GM03348 (cell line): ENCODE measurements around the gene GRM8.
"Not testable (repeated sequence)": the region's sequence is repeated elsewhere in the genome, so short reads cannot be mapped to it uniquely, and the experiment has no call there.

Experiments
- DNase-seq: peaks from one replicate; pipeline ENCODE4 v3.0.0; 2012; ENCODE audit warnings: low spot score

The GRM8 gene

GRCh38 chr7:127029823-127030222 is 222.9 kb downstream of the GRM8 start:
- no peak for DNase-seq

- no peak for DNase-seq
Measured at GRCh38 chr7:127021857-127022256, 230.9 kb downstream of the GRM8 start.

GRCh38 chr7:127021019-127021738 is 231.6 kb downstream of the GRM8 start:
- no peak for DNase-seq

- no peak for DNase-seq
Measured at GRCh38 chr7:127018889-127019288, 233.9 kb downstream of the GRM8 start.

GRCh38 chr7:127017196-127017595 is 235.5 kb downstream of the GRM8 start:
- no peak for DNase-seq

GRCh38 chr7:127000725-127001124 is 252.0 kb downstream of the GRM8 start:
- DNase-seq, result no peak

- no peak for DNase-seq
Measured at GRCh38 chr7:126996659-126997058, 256.1 kb downstream of the GRM8 start.

- DNase-seq, result no peak
Measured at GRCh38 chr7:126993626-126994213, 259.0 kb downstream of the GRM8 start.

- no peak for DNase-seq
Measured at GRCh38 chr7:126988022-126988421, 264.7 kb downstream of the GRM8 start.

GRCh38 chr7:126979722-126980121 is 273.0 kb downstream of the GRM8 start:
- DNase-seq, result no peak

- DNase-seq, result no peak
Measured at GRCh38 chr7:126978865-126979264, 273.9 kb downstream of the GRM8 start.

- DNase-seq, result no peak
Measured at GRCh38 chr7:126973066-126973465, 279.7 kb downstream of the GRM8 start.

- no peak for DNase-seq
Measured at GRCh38 chr7:126972571-126972970, 280.2 kb downstream of the GRM8 start.

GRCh38 chr7:126959649-126960048 is 293.1 kb downstream of the GRM8 start:
- no peak for DNase-seq

GRCh38 chr7:126958367-126958766 is 294.4 kb downstream of the GRM8 start:
- DNase-seq, result no peak

- DNase-seq, result no peak
Measured at GRCh38 chr7:126957443-126957842, 295.3 kb downstream of the GRM8 start.

- DNase-seq, result no peak
Measured at GRCh38 chr7:126953461-126953860, 299.3 kb downstream of the GRM8 start.

- no peak for DNase-seq
Measured at GRCh38 chr7:126948664-126949063, 304.1 kb downstream of the GRM8 start.

- DNase-seq, result no peak
Measured at GRCh38 chr7:126940723-126941307, 311.9 kb downstream of the GRM8 start.

- no peak for DNase-seq
Measured at GRCh38 chr7:126937171-126937570, 315.6 kb downstream of the GRM8 start.

GRCh38 chr7:126931581-126931980 is 321.2 kb downstream of the GRM8 start:
- no peak for DNase-seq

- no peak for DNase-seq
Measured at GRCh38 chr7:126930166-126930565, 322.6 kb downstream of the GRM8 start.

GRCh38 chr7:126924477-126924876 is 328.3 kb downstream of the GRM8 start:
- DNase-seq, result no peak

GRCh38 chr7:126911627-126912026 is 341.1 kb downstream of the GRM8 start:
- not testable (repeated sequence) for DNase-seq
